ENCODE data around the gene THAP7.

- TF ChIP-seq CTCF (IDR thresholded peaks at IDR 0.05 in 2 of 3, conservative IDR thresholded peaks at IDR 0.05 in 1 of 3; ENCODE audit: borderline replicate concordance in 1 of 3, insufficient read depth in 1 of 3, low read depth in 2 of 3, low read length in 2 of 3) (no peak), EZH2phosphoT487 (IDR thresholded peaks at IDR 0.05; ENCODE audit: borderline replicate concordance) (no peak), SP1 (IDR thresholded peaks at IDR 0.05; ENCODE audit: low read depth) (no peak), POLR2A (IDR thresholded peaks at IDR 0.05; ENCODE audit: borderline replicate concordance, extremely low read depth, insufficient read depth, insufficient read length) (no peak), SRF (IDR thresholded peaks at IDR 0.05; ENCODE audit: low read depth) (no peak), ZNF274 (IDR thresholded peaks at IDR 0.05; ENCODE audit: low read depth, low read length) (no peak), EZH2 (IDR thresholded peaks at IDR 0.05) (no peak), RAD21 (IDR thresholded peaks at IDR 0.05; ENCODE audit: low read depth) (no peak), FOSL1 (IDR thresholded peaks at IDR 0.05; ENCODE audit: low read depth) (no peak)
- TF ChIP-seq, protein P1, sequence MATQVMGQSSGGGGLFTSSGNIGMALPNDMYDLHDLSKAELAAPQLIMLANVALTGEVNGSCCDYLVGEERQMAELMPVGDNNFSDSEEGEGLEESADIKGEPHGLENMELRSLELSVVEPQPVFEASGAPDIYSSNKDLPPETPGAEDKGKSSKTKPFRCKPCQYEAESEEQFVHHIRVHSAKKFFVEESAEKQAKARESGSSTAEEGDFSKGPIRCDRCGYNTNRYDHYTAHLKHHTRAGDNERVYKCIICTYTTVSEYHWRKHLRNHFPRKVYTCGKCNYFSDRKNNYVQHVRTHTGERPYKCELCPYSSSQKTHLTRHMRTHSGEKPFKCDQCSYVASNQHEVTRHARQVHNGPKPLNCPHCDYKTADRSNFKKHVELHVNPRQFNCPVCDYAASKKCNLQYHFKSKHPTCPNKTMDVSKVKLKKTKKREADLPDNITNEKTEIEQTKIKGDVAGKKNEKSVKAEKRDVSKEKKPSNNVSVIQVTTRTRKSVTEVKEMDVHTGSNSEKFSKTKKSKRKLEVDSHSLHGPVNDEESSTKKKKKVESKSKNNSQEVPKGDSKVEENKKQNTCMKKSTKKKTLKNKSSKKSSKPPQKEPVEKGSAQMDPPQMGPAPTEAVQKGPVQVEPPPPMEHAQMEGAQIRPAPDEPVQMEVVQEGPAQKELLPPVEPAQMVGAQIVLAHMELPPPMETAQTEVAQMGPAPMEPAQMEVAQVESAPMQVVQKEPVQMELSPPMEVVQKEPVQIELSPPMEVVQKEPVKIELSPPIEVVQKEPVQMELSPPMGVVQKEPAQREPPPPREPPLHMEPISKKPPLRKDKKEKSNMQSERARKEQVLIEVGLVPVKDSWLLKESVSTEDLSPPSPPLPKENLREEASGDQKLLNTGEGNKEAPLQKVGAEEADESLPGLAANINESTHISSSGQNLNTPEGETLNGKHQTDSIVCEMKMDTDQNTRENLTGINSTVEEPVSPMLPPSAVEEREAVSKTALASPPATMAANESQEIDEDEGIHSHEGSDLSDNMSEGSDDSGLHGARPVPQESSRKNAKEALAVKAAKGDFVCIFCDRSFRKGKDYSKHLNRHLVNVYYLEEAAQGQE (IDR thresholded peaks at IDR 0.05; ENCODE audit: low read depth): no peak
These were observed 45.2 kb upstream of the THAP7 start for GRCh38 chr22:21047035-21047661.

Measured in HCT116 (cell line).